ENCODE results near the gene TNFRSF9.

DNA sequence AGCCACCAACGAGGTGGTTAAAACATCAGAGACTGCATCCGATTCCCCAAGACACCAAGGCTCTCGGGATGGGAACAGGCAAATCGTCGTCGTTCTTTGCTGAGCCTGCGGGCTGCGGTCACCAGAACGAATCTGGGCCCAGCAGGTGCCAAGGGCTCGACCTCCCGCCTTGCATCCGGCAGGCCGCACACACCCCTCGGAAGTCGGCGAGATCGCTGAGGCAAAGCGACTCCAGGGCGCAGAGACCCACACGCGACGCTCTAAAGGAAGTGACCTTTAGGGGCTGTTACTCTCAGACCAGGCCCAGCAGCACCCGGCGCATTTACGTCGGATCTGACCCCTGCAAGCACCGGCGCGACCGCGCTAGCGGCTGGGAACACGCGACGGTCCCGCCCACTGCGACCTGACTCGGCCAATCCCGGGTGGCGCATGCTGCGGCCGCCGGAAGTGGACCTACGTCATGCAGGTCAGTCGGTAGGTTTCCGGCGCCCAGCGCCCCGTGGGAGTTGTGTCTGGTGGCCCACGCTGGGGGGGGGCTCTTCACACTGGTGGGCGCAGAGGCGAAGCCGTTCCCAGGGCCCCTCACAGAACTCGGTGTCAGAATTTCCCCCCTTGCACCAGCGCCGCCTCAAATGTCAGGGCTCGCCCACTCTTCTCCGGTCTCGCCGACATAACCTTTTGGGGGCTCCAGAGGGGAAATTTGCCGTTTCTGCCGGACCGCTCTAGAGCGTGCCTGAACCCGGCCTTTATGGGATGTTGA is 13.4 kb upstream of the TNFRSF9 start:
- TF ChIP-seq, protein P1, sequence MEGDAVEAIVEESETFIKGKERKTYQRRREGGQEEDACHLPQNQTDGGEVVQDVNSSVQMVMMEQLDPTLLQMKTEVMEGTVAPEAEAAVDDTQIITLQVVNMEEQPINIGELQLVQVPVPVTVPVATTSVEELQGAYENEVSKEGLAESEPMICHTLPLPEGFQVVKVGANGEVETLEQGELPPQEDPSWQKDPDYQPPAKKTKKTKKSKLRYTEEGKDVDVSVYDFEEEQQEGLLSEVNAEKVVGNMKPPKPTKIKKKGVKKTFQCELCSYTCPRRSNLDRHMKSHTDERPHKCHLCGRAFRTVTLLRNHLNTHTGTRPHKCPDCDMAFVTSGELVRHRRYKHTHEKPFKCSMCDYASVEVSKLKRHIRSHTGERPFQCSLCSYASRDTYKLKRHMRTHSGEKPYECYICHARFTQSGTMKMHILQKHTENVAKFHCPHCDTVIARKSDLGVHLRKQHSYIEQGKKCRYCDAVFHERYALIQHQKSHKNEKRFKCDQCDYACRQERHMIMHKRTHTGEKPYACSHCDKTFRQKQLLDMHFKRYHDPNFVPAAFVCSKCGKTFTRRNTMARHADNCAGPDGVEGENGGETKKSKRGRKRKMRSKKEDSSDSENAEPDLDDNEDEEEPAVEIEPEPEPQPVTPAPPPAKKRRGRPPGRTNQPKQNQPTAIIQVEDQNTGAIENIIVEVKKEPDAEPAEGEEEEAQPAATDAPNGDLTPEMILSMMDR (conservative IDR thresholded peaks at IDR 0.05 in 1 of 2, IDR thresholded peaks at IDR 0.05 in 1 of 2; ENCODE audit: extremely low read depth in 1 of 2, insufficient read depth in 1 of 2, low read depth in 1 of 2, low read length in 2 of 2): no peak
- TF ChIP-seq EZH2 (IDR thresholded peaks at IDR 0.05; ENCODE audit: borderline replicate concordance, low read length): no peak
